Dedifferentiated amniotic fluid mesenchymal stem cell (primary cell): ENCODE results near the gene NOXO1.
A peak's percentile ranks its signal among the peaks of the same experiment; 100 is the strongest.

ENCODE experiments used
- DNase-seq: peaks from one replicate; pipeline ENCODE4 v3.0.0-alpha.2; 2016; ENCODE audit errors: extremely low spot score

NOXO1 gene

GRCh38 chr16:1997494-1998359 is 16.5 kb upstream of the NOXO1 start:
- no peak for DNase-seq

GRCh38 chr16:1993731-1994131 is 12.5 kb upstream of the NOXO1 start:
- DNase-seq, result no peak

GRCh38 chr16:1992704-1993317 is 11.5 kb upstream of the NOXO1 start:
- DNase-seq, result no peak

- peak; percentile 76 for DNase-seq
These were observed 10.9 kb upstream of the NOXO1 start for GRCh38 chr16:1991948-1992703.

- DNase-seq, result no peak
These were observed 10.3 kb upstream of the NOXO1 start for GRCh38 chr16:1991588-1991947.

- no peak for DNase-seq
These were observed 9.9 kb upstream of the NOXO1 start for GRCh38 chr16:1991135-1991551.

- no peak for DNase-seq
These were observed 9.3 kb upstream of the NOXO1 start for GRCh38 chr16:1990351-1991134.

- DNase-seq, result no peak
These were observed 8.8 kb upstream of the NOXO1 start for GRCh38 chr16:1990101-1990350.

- DNase-seq, result no peak
These were observed 8.2 kb upstream of the NOXO1 start, which contains the start of gene SYNGR3 for GRCh38 chr16:1989209-1990100. TSS of gene SYNGR3 (plus strand) at chr16:1989970. CDS start at chr16:1990103, 133 bp downstream.

- no peak for DNase-seq
These were observed 5.9 kb upstream of the NOXO1 start for GRCh38 chr16:1987198-1987597.

- DNase-seq, result no peak
These were observed 4.3 kb upstream of the NOXO1 start for GRCh38 chr16:1985466-1986150.

GRCh38 chr16:1984347-1985225 is 3.3 kb upstream of the NOXO1 start:
- DNase-seq, result no peak

- DNase-seq, result peak; percentile 78
These were observed 2.5 kb upstream of the NOXO1 start, which contains the start of gene GFER for GRCh38 chr16:1983544-1984346. TSS of gene GFER (plus strand) at chr16:1984193. CDS start at chr16:1984219, 26 bp downstream.

GRCh38 chr16:1982991-1983543 is 1.8 kb upstream of the NOXO1 start:
- DNase-seq, result no peak

- DNase-seq, result no peak
These were observed 754 bp upstream of the NOXO1 start for GRCh38 chr16:1982013-1982433.

GRCh38 chr16:1980770-1981087 is 540 bp downstream of the NOXO1 start:
- DNase-seq, result no peak

- DNase-seq, result no peak
These were observed 1.1 kb downstream of the NOXO1 start for GRCh38 chr16:1980030-1980769.
